GM18517 (cell line): ENCODE measurements around the gene TTC34.
"Not testable (repeated sequence)": the region's sequence is repeated elsewhere in the genome, so short reads cannot be mapped to it uniquely, and the experiment has no call there.

Source experiments
- ATAC-seq: cut with Tn5 transposase; IDR thresholded peaks from one replicate; pipeline ENCODE4 v1.9.1; 2021; ENCODE audit warnings: mild to moderate bottlenecking, moderate library complexity; ENCODE audit not compliant: unreplicated experiment

TTC34 gene

DNA sequence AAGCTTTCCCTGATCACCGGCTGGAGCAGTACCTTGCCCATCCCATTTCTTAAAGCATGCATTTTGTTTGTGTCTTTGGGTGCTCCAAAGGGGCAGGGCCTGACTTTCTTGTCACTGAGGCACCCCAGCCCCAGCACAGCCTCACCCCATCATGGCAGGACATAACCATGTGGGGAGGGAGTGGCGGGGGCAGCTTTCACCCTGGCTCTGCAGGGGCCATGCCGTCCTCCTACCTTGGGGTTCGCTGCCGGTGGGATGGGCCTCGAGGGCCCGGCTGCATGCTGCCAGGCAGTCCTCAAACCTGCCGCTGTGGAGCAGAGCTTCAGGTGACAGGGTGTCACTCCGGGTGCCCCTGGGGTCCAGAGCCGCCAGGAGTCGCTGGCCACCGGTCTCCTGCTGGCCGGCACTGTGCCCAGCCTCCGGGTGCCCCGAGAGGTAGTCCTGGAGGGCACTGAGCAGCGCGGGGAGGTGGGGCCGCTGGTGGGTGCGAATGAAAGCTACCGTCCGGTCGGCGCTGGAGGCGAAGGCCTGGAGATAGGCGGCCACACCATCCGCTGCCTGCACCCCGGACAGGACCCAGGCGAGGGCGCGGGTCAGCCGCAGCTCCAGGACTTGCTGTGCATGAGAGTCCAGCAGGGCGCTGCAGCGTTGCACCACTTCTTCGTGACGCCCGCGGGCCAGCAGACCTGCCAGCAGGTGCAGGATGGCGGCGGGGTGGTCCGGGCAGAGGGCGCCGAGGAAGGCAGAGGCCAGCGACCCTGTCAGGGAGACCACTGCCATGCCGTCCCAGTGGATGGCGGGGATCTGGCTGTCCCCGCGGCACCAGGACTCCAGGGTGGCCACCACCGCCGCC is 1.5 kb downstream of the TTC34 start:
- ATAC-seq = no peak

DNA sequence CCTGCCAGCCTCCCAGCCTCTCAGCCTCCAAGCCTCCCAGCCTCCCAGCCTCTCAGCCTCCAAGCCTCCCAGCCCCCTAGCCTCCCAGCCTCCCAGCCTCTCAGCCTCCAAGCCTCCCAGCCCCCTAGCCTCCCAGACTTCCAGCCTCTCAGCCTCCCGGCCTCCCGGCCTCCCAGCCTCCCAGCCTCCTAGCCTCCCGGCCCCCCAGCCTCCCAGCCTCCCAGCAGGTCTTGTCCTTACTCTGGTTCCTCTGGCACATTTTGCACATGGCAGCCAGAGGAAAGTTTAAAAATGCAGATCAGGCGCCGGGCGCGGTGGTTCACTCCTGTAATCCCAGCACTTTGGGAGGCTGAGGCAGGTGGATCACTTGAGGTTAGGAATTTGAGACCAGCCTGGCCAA is 2.5 kb downstream of the TTC34 start:
- not testable (repeated sequence) for ATAC-seq

DNA sequence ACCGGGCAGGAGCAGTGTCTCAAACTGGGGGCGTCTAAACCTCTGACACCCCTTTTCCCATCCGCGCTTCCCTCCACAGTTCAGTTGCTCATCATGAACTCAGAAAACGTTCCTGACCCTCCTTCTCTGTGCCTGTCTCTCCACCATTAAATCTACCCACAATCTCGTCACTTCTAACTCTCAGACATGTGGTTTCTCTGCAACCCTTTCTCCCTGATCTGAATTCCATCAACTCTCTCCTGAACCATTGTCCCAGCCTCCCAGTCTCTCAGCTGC is 3.8 kb downstream of the TTC34 start:
- ATAC-seq = no peak

DNA sequence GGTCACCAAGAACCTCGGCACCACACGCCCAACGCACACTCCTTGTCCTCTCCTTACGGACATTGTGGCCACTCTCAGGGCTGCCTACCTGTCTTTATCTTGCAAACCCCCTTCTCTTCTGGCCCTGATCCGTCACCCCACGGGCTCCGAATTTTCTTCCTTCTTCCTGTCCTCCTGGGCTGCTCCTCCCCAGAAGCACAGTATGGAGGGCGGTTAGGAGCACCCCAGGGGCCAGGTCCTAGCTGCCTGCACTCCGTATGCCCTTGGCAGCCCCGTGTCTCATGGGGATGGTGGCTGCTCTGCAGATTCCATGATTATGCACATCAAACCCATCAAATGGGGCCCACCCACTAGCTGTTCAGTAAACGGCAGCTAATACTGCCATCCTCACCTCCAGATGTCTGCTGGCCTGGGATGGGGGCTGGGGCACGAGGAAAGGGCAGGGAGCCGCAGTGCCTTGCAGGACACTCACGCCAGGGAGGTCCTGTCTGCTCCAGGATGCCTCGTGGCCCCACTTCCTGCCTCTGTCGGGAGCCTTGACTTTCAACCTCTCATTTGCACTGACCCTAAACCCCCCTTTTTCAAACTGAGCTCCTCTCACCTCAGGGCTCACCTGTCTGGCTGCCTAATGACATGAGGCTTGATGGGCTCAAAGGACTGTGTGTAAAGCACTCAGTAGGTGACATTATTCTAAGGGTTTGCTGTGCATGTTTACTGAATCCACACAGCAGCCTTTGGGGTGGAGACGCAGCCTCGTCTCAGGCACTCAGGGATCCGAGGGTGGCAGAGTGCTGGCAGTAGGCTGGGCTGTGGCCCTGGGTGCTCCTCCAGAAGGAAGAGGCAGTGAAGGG is 4.4 kb downstream of the TTC34 start:
- no peak for ATAC-seq

DNA sequence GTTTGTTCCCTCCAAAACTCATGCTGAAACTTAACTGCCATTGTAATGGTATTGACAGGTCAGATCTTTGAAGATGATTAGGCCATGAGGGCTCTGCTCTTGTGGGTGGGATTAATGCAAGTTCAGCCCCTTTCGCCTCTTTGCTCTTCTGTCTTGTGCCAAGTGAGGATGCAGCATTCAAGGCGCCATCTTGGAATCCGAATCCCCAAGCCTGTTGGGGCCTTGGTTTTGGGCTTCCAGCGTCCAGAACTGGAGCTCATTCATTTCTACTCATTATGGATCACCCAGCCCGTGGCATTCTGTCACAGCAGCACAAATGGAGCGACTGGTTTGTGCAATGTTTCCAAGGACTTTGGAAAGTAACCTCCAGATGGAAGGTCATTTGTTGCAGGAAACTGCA is 5.6 kb downstream of the TTC34 start:
- no peak for ATAC-seq

DNA sequence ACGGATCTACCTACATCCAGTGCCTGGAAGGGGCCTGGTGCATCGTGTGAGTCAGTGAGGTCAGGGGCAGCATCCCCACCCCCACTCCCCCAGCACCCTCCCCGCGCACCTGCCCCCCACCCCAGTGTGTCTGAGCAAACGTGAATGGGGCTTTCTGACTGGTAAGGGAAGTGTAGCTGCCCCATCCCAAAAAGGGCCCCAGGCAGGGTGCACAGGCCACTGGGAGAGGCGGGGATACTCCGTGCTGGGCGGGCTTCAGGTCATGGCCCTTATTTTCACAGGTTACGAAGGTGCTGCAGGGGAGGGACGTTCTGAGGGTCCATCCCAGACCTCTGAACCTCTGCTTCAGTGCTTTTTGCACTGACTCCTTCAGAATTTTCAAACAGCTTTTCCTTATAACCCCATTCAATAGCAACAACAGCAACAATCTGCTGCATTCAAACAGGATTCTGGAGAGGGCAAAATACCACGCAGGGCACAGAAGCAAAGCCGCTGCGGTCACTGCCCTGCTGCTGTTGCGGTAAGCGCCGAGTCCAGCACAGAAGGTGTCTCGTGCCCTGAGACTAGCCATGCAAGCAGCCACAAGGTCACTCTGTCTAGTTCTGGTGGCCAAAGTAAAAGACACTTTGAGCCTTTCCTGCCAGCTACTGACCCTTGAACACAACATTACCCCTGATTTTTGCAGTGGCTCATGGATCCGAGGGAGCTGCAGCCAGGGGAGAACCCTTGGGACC is 10.3 kb downstream of the TTC34 start:
- ATAC-seq = no peak

DNA sequence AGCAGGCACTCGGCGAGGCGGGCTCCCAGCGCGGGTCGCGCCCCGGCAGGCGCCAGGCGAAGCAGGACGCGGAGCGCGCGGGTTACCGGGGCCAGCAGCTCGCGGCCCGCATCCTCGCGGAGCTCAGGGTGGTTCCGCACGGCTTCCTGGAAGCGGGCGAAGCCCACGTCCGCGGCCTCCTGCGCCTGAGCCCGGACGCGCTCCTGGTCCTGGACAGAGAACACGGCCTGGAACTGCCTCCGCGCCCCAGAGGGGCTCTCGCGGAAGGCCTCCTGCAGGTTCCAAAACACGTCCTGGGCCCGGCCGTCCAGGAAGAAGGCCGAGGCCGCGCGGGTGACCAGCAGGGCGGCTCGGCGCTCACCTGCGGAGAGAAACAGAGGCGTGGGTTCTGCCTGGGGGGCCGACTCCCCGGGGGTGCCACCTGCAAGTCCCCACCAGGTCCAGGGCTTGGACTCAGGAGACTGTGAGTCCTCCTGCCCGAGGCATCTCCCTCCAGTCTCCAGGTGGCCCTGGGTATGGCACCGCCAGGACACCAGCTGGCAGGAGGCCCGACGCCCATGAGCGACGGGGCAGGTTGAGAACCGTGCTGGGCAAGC is 11.4 kb downstream of the TTC34 start:
- ATAC-seq = no peak

DNA sequence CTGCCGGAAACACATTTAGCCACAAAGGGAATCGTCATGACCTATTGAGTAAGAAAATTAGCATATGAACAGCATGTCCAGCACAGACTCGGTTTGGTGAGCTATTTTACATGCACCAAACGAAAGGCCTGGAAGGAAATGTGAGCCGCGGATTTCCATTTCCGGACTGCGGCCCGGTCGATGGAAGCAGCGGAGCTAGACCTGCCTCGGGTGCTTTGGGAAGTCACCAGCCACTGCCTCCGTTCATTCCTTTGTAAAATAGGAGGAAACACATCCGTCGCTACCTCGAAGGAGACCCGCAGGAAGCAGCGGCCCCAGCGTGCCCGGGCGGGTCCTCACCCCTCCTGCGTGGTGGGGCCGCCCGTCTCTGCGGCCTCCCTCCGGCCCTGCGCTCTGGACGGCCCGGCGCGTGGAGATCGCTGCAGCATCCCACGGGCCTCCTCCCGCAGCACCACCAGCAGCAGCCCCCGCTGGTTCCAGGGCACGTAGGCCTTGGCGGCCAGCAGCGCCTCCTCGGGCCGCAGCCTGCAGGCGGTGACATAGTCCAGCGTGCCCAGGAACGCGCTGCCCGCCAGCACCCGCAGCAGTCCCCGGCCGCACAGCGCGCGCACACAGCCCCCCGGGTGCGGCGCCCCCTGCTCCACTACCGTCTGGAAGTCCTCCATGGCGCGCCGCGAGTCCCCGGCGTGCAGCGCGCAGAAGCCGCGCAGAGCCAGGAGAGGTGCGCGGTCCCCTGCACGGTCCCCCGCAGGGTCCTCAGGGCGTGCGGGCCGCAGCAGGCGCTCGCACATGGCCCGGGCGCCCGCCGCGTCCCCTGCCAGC is 12.1 kb downstream of the TTC34 start:
- no peak for ATAC-seq

DNA sequence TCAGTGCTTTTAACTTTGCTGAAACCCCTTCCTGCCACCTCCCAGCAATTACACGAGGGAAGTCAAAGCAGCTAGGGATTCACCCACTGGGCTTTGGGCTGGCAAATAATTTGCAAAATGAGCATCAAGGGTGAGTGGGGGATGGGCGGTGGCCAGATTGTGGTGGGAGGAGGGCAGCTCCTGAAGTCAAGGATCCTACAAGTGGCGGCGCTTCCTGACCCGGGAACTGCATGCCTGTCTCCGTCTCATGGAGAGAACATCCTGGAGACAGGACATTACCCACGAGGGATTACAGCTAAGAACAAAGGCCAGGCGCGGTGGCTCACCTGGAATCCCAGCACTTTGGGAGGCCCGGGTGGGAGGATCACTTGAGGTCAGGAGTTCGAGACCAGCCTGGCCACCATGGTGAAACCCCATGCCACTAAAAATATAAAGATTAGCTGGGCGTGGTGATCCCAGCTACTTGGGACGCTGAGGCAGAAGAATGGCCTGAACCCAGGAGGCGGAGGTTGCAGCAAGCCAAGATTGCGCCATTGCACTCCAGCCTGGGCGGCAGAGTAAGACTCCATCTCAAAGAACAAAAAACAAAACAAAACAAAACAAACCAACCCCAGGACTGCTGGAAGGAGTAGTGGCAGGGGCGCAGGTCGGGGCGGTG is 12.9 kb downstream of the TTC34 start:
- ATAC-seq = no peak

DNA sequence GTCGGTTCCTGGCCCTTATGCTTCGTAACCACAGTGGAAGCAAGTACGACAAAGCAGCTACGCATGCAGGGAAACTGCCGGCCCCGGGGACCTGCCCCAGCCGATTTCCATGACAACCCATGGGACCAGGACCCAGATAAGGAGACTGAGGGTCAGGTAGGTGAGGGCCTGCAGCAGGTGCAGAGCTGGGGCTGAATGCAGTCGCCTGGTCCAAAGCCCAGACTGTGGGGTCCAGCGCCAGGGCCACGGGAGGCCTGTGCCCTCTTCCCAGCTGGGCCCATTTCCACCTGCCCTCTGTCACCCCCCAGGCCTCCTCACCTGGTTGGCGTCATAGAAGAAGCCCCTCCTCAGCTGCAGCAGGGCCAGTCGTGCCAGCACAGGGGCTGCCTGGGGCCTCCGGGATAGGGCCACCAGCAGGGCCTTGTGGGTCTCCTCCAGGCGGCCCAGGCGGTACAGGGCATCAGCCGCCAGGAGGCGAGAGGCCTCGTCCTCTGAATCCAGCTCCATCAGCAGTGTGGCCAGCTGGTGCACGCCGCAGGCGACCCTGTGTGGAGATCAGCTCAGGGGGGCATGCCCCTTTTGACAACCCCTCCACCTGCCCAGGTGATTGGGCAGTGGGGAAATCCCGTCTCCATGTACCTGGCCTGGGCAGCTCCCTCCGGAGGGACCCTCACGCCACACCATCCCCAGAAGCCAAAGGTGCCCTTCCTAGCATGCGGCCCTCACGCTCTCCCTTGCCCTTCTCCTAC is 14.2 kb downstream of the TTC34 start:
- ATAC-seq = no peak

DNA sequence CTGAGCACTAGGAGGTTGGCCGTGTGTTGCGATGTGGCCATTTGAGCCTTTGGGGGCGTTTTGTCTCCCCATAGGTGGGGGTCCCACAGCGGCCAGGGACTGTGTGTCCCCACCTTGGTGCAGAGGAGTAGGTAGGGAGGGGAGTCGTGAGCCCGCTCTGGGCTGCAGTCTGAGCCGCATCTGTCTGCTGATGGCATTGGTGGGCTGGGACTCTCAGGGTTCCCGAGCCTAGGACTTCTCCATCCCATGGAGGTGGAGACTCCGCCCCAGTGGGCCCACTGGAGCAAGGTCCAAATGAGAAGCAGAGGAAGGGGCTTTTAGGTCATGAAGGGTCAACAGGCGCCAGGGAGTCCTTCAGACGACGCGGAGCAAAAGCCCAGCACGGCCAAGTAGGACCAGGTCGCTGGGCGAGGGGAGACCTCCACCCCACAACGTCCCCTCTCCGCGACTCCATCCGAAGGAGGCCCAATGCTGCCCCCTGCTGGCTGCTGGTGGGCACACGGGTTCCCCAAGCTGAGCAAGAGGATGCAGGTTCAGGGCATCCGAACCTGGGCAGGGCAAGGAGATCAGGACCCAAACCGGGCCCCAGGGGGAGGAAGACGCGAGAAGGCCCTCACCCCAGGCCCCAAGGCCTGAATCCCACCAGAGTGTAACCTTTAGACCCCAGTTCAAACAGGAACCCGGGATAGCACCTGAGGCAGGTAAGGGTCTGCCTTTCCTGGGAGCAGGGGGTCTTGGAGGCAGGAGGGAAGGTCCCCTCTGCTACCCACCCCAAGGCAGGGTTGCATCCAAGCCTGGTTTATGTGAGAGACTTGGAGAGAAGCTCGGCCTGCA is 14.9 kb downstream of the TTC34 start:
- ATAC-seq = no peak

DNA sequence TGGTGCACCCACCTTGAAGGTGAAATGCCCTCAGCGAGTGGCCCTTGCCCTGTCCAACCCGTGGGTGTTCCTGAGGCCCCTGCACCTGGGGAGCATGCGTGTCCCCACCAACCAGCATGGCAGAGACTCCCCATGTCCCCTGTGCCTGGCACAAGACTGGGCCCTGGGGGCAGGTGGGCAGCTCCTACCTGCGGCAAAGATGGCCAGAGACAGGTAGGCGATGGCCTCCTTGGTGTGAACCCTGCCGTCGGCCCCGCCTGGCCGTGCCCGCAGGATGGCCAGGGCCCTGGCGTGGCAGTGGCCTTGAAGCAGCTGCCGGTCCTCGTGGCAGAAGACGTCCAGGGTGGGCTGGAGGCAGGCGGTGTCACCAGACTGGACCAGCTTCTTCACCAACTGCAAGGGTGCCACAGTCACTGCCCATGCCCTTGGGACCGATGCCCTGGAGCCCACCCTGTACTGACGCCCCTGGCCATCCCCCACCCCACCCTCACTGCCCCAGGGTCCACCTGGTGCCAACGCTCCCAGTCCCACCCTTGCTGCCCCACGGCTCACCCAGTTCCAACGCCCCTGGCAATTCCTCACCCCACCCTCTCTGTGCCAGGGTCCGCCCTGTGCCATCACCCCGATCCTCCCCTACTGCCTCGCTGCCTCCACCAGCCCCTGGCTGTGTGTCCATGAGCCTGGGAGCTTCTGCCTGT is 15.7 kb downstream of the TTC34 start:
- ATAC-seq = no peak

DNA sequence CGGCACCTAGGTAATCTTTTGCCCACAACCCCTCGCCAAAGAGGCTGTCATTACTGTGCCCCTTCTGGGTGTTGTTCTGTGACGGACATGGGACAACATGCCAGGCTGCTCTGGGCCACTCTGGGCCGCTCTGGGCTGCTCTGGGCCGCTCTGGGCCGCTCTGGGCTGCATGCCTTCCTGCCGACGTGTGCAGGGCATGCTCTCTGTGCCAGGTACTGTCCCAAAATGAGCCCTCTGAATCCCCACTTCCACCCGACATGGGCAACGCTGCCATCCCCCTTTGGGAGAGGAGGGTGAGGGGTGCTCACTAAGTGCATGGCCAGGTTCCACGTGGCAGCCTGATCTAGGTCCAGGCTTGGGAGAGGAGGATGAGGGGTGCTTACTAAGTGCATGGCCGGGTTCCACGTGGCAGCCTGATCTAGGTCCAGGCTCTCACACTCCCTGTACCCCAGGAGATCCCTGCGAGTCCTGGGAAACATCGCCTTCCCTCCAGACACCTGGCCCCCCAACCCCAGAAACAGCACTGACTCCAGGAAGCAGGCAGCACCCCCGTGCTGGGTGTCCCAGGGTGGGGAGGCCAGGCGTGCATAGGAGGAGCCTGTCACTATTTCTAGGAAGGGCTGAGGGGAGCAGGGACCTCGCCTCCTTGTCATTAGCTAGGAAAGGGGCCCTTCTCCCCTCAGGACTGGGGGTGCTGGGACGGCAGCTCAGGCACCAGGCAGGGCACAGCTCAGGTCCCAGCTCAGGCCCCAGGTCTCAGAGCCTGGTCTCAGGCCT is 16.5 kb downstream of the TTC34 start:
- ATAC-seq = no peak

DNA sequence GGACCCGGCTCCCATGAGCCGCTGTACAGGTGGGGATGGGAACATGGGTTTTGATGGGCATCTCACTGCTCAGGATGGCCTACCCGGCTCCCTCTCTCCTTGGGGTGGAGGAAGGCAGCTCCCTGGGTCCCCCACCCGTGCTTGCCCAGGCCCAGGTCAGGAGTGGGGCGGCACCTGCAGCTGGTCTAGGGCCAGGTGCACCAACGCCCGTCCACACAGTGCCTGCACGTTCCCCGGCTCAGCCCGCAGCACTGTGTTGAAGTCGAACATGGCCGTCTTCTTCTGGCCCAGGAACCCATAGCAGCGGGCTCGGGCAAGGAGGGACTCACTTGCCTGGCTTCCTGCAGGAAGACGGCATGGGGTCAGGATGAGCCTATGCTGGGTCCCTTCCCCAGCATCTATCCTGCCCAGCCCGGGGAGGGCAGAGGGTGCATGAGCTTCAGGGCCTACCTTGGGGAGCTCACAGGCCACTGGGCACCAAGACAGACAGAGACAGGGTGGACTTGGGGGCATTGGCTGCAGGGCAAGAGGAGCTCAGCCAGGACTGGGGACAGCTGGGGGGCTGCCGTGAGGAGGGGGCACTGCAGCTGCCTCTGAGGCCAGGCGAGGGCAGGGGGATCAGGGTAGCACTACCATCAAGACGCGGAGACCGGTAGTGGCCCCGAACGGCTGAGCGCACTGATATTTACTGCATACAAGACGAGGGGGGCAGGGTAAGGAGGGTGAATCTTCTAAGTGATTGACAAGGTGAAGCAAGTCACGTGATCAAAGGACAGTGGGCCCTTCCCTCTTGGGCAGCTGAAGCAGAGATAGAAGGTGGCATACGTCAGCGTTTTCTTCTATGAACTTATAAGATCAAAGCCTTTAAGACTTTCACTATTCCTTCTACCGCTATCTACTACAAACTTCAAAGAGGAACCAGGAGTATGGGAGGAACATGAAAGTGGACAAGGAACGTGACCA is 17.8 kb downstream of the TTC34 start:
- no peak for ATAC-seq

DNA sequence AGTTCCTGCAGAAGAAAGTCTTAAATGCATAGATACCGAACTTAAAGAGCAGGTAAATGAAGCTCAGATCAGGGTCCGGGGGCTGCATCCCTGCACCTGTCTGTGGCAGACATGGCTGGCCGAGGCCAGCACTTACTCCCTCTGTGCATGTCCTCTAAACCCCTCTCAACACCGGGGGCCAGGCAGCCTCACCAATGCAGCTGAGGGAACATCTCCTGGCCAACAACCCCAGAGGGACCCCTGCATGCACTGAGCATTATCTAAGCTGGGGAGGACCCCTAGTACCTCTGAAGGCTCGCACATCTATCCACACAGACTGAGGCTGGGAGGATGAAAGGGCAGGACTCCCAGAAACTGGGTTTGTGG is 18.4 kb downstream of the TTC34 start:
- no peak for ATAC-seq

DNA sequence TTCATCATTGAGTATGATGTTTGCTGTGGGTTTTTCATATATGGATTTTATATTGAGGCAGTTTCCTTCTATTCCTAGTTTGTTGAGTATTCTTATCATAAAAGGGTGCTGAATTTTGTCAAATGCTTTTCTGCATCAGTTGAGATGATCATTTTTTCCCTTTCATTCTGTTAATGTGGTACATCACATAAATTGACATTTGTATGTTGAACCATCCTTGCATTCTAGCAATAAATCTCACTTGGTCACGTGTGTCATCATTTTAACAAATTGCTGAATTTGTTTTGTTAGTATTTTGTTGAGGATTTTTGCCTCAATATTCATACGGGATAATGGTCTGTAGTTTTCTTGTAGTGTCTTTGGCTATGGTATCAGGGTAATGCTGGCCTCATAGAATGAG is 19.9 kb downstream of the TTC34 start:
- no peak for ATAC-seq
